Caco-2 (cell line): ENCODE measurements around the gene TSC22D1. TPM values are rescaled to one million over a fixed set of nuclear protein-coding genes. Genes with fewer than 3 reads are reported as not detected.

Experiments used
- BruUV-seq: library from RNA; stranded (reverse); fragments of 400-500 nt; replicated peaks from 2 replicates; lab custom pipeline; 2021; lab: Mats Ljungman, UMichigan
- CTCF ChIA-PET: fragments of 300-600 bp; sonication (Branson Sonifier 250); formaldehyde crosslinking; loops from one replicate; lab custom pipeline; 2022; ENCODE audit warnings: antibody characterized with exemption; lab: Charles Lee
- POLR2A ChIA-PET: fragments of 300-600 bp; sonication (Branson Sonifier 250); formaldehyde crosslinking; loops from one replicate; lab custom pipeline; 2022; ENCODE audit warnings: antibody characterized with exemption; lab: Charles Lee
- DNase-seq, 2 experiments: peaks; one replicate each; pipeline versions ENCODE4 v3.0.0 to v3.0.0-alpha.2; 2020 to 2022
- H3K27me3 ChIP-seq: replicated peaks from 2 replicates; pipeline ENCODE4 v1.6.0; 2011; ENCODE audit warnings: low read length; ENCODE audit not compliant: control insufficient read depth, insufficient read depth
- H3K36me3 ChIP-seq: 2 replicates; pipeline ENCODE4 v1.5.1; 2011; ENCODE audit warnings: low read length; ENCODE audit not compliant: control insufficient read depth, insufficient read depth
- H3K4me1 ChIP-seq: fragments of 250-450 bp; sonication (Bioruptor Pico); 2 replicates; pipeline ENCODE4 v1.5.1; 2020; ENCODE audit warnings: mild to moderate bottlenecking
- H3K4me3 ChIP-seq: 2 replicates; pipeline ENCODE4 v1.5.1; 2011; ENCODE audit warnings: low read depth, mild to moderate bottlenecking, control low read depth, low read length
- H3K9me3 ChIP-seq: fragments of 250-450 bp; sonication (Bioruptor Pico); 2 replicates; pipeline ENCODE4 v1.5.1; 2020; ENCODE audit warnings: mild to moderate bottlenecking, moderate library complexity
- H3K27ac Mint-ChIP-seq: one replicate; pipeline ENCODE4 v1.8.0; 2022; ENCODE audit warnings: mixed read lengths; ENCODE audit not compliant: unreplicated experiment
- H3K27me3 Mint-ChIP-seq: one replicate; pipeline ENCODE4 v1.8.0; 2022; ENCODE audit warnings: mixed read lengths; ENCODE audit not compliant: insufficient read depth, unreplicated experiment
- H3K36me3 Mint-ChIP-seq: one replicate; pipeline ENCODE4 v1.8.0; 2022; ENCODE audit warnings: mild to moderate bottlenecking, mixed read lengths; ENCODE audit not compliant: insufficient read depth, unreplicated experiment
- H3K4me1 Mint-ChIP-seq: one replicate; pipeline ENCODE4 v1.8.0; 2022; ENCODE audit warnings: low read depth, mixed read lengths; ENCODE audit not compliant: unreplicated experiment
- H3K4me3 Mint-ChIP-seq: one replicate; pipeline ENCODE4 v1.8.0; 2022; ENCODE audit warnings: mild to moderate bottlenecking, moderate library complexity, mixed read lengths; ENCODE audit not compliant: unreplicated experiment
- H3K9me3 Mint-ChIP-seq: one replicate; pipeline ENCODE4 v1.8.0; 2022; ENCODE audit warnings: mixed read lengths; ENCODE audit not compliant: unreplicated experiment
- CTCF ChIP-seq, 2 experiments: fragments of 200-600 bp in 1 of 2; IDR thresholded peaks; 1 replicate in 1 of 2; 2 replicates in 1 of 2; pipeline versions ENCODE4 v1.5.1 to v1.8.0; 2011 to 2022; ENCODE audit warnings: antibody characterized with exemption in 1 of 2, control low read depth in 1 of 2, inconsistent platforms in 1 of 2, low read depth in 1 of 2, low read length in 1 of 2, mild to moderate bottlenecking in 1 of 2, moderate library complexity in 1 of 2; ENCODE audit not compliant: insufficient read depth in 1 of 2, severe bottlenecking in 1 of 2, unreplicated experiment in 1 of 2
- intact Hi-C: fragments of 100-400 bp; cut with micrococcal nuclease; formaldehyde crosslinking; loops from one replicate; pipeline ENCODE4 v1.10.0; 2022; ENCODE audit not compliant: unreplicated experiment
- total RNA-seq: library from RNA; stranded (reverse); gene quantifications from 2 replicates; pipeline ENCODE4 v1.2.3, GENCODE V29; 2022

TSC22D1 gene
- total RNA-seq, 1 experiment from 2014 or later = 159 TPM

GRCh38 chr13:44407891-44408290 is 168.2 kb downstream of the TSC22D1 start:
- H3K36me3 ChIP-seq = no peaks in the 10 kb centered on the region
- H3K4me1 ChIP-seq = peaks cover 34% of the 10 kb centered on the region
- no peak for TF ChIP-seq CTCF (IDR thresholded peaks at IDR 0.05; ENCODE audit: insufficient read depth in 1 of 2, low read depth in 1 of 2, low read length in 1 of 2, severe bottlenecking in 1 of 2, unreplicated experiment in 1 of 2)
- DNase-seq = no peak
- H3K36me3 Mint-ChIP-seq = no peaks in the 10 kb centered on the region
- no TSS peak for BruUV-seq
- ChIA-PET CTCF (no interaction called here), POLR2A (interaction anchor here (0.5 kb wide), 1 partner anchor 9 kb away, joined by 3 read pairs; no protein-coding TSS in a partner anchor)
- H3K4me3 Mint-ChIP-seq = no peak overlapping the region
- H3K27ac Mint-ChIP-seq = no peak overlapping the region
- no peaks in the 10 kb centered on the region for H3K27me3 ChIP-seq
- no peaks in the 10 kb centered on the region for H3K27me3 Mint-ChIP-seq
- intact Hi-C loops = no loop called here
- H3K4me3 ChIP-seq = no peak overlapping the region
- no peaks in the 10 kb centered on the region for H3K9me3 Mint-ChIP-seq
- H3K9me3 ChIP-seq = no peaks in the 10 kb centered on the region
- H3K4me1 Mint-ChIP-seq = peaks cover 47% of the 10 kb centered on the region

- H3K4me1 Mint-ChIP-seq = peaks cover 43% of the 10 kb centered on the region
- Histone ChIP-seq H3K4me1 (peaks cover 39% of the 10 kb centered on the region), H3K27me3 (no peaks in the 10 kb centered on the region), H3K36me3 (no peaks in the 10 kb centered on the region), H3K9me3 (no peaks in the 10 kb centered on the region), H3K4me3 (no peak overlapping the region)
- H3K27ac Mint-ChIP-seq = no peak overlapping the region
- ChIA-PET CTCF (no interaction called here), POLR2A (interaction anchor here (0.5 kb wide), 1 partner anchor 10 kb away, joined by 3 read pairs; no protein-coding TSS in a partner anchor)
- intact Hi-C loops = no loop called here
- no peak for DNase-seq
- H3K4me3 Mint-ChIP-seq = no peak overlapping the region
- no peaks in the 10 kb centered on the region for H3K9me3 Mint-ChIP-seq
- no peak for TF ChIP-seq CTCF (IDR thresholded peaks at IDR 0.05; ENCODE audit: insufficient read depth in 1 of 2, low read depth in 1 of 2, low read length in 1 of 2, severe bottlenecking in 1 of 2, unreplicated experiment in 1 of 2)
- no peaks in the 10 kb centered on the region for H3K36me3 Mint-ChIP-seq
- no TSS peak for BruUV-seq
- no peaks in the 10 kb centered on the region for H3K27me3 Mint-ChIP-seq
Observed at GRCh38 chr13:44407379-44407778, 168.8 kb downstream of the TSC22D1 start.

GRCh38 chr13:44406617-44407016 is 169.5 kb downstream of the TSC22D1 start:
- CTCF ChIA-PET = no interaction called here
- no peaks in the 10 kb centered on the region for H3K9me3 ChIP-seq
- no peak overlapping the region for H3K4me3 Mint-ChIP-seq
- POLR2A ChIA-PET = interaction anchor here (0.5 to 1.0 kb wide), 2 partner anchors 29 to 30 kb away, joined by 3 to 7 read pairs; no protein-coding TSS in a partner anchor
- no peaks in the 10 kb centered on the region for H3K27me3 ChIP-seq
- no peak overlapping the region for H3K27ac Mint-ChIP-seq
- no peaks in the 10 kb centered on the region for H3K27me3 Mint-ChIP-seq
- H3K36me3 ChIP-seq = no peaks in the 10 kb centered on the region
- no peak for DNase-seq
- intact Hi-C loops = no loop called here
- no peak overlapping the region for H3K4me3 ChIP-seq
- TF ChIP-seq CTCF (IDR thresholded peaks at IDR 0.05; ENCODE audit: insufficient read depth in 1 of 2, low read depth in 1 of 2, low read length in 1 of 2, severe bottlenecking in 1 of 2, unreplicated experiment in 1 of 2) = no peak
- BruUV-seq = no TSS peak
- H3K4me1 ChIP-seq = peaks cover 46% of the 10 kb centered on the region
- peaks cover 35% of the 10 kb centered on the region for H3K4me1 Mint-ChIP-seq
- H3K9me3 Mint-ChIP-seq = no peaks in the 10 kb centered on the region
- no peaks in the 10 kb centered on the region for H3K36me3 Mint-ChIP-seq
